IMR-90 (cell line): ENCODE measurements around the gene GRIN2A. TPM values are rescaled to one million over a fixed set of nuclear protein-coding genes. Genes with fewer than 3 reads are reported as not detected.

Experiments
- ATAC-seq: fragments of 200-7000 bp; cut with Tn5 transposase; 2 replicates; pipeline ENCODE4 v1.9.1; 2020; ENCODE audit warnings: low read depth, mild to moderate bottlenecking, moderate library complexity
- BruUV-seq: library from RNA; stranded (reverse); fragments of 400-500 nt; replicated peaks from 2 replicates; lab custom pipeline; 2021; lab: Mats Ljungman, UMichigan
- CTCF ChIA-PET: fragments of 300-600 bp; formaldehyde crosslinking; extraction: SDS; loops from one replicate; lab custom pipeline; 2021; ENCODE audit warnings: antibody characterized with exemption; lab: Yijun Ruan, JAX
- POLR2A ChIA-PET: fragments of 300-600 bp; sonication (Branson Sonifier 250); formaldehyde crosslinking; loops from one replicate; lab custom pipeline; 2022; ENCODE audit warnings: antibody characterized with exemption; ENCODE audit not compliant: unreplicated experiment; lab: Charles Lee
- DNase-seq: peaks from one replicate; pipeline ENCODE4 v3.0.0; 2013
- H2AFZ ChIP-seq: replicated peaks from 2 replicates; pipeline ENCODE3; 2013; ENCODE audit warnings: low read length, mild to moderate bottlenecking; ENCODE audit not compliant: poor library complexity
- H2AK5ac ChIP-seq: 2 replicates; pipeline ENCODE4 v1.6.1; 2013; ENCODE audit warnings: low read depth, low read length, inconsistent platforms
- H2AK9ac ChIP-seq: replicated peaks from 2 replicates; pipeline ENCODE3; 2013; ENCODE audit warnings: mild to moderate bottlenecking, low read depth, low read length, moderate library complexity; ENCODE audit not compliant: poor library complexity
- H2BK120ac ChIP-seq: 2 replicates; pipeline ENCODE4 v1.6.1; 2013; ENCODE audit warnings: low read depth, low read length, inconsistent platforms
- H2BK15ac ChIP-seq: 3 replicates; pipeline ENCODE4 v1.6.1; 2013; ENCODE audit warnings: low read depth, low read length, inconsistent platforms
- H2BK20ac ChIP-seq: 2 replicates; pipeline ENCODE4 v1.6.1; 2013; ENCODE audit warnings: low read depth, mild to moderate bottlenecking, inconsistent platforms, low read length, moderate library complexity
- H2BK5ac ChIP-seq: 2 replicates; pipeline ENCODE4 v1.6.1; 2013; ENCODE audit warnings: mild to moderate bottlenecking, low read depth, low read length, inconsistent platforms; ENCODE audit not compliant: poor library complexity, severe bottlenecking
- H3K14ac ChIP-seq: replicated peaks from 2 replicates; pipeline ENCODE4 v1.6.1; 2013; ENCODE audit warnings: low read depth, low read length, inconsistent platforms
- H3K18ac ChIP-seq: 2 replicates; pipeline ENCODE4 v1.6.1; 2013; ENCODE audit warnings: low read depth, low read length, control low read depth
- H3K23ac ChIP-seq: 2 replicates; pipeline ENCODE4 v1.6.1; 2013; ENCODE audit warnings: low read depth, low read length, inconsistent platforms
- H3K27ac ChIP-seq: 2 replicates; pipeline ENCODE4 v1.5.1; 2013; ENCODE audit warnings: mild to moderate bottlenecking, control low read depth, low read length; ENCODE audit not compliant: insufficient read depth
- H3K27me3 ChIP-seq: 2 replicates; pipeline ENCODE4 v1.6.1; 2013; ENCODE audit warnings: low read length; ENCODE audit not compliant: control insufficient read depth, insufficient read depth
- H3K36me3 ChIP-seq: 2 replicates; pipeline ENCODE4 v1.6.1; 2013; ENCODE audit warnings: low read length, mixed read lengths; ENCODE audit not compliant: control insufficient read depth, insufficient read depth
- H3K4ac ChIP-seq: 2 replicates; pipeline ENCODE4 v1.6.1; 2013; ENCODE audit warnings: low read depth, low read length, inconsistent platforms
- H3K4me1 ChIP-seq: 2 replicates; pipeline ENCODE4 v1.6.1; 2013; ENCODE audit warnings: low read length, mixed read lengths; ENCODE audit not compliant: control insufficient read depth, insufficient read depth
- H3K4me2 ChIP-seq: 2 replicates; pipeline ENCODE4 v1.6.1; 2013; ENCODE audit warnings: low read depth, mild to moderate bottlenecking, control low read depth, low read length, moderate library complexity
- H3K4me3 ChIP-seq: 2 replicates; pipeline ENCODE4 v1.5.1; 2013; ENCODE audit warnings: low read depth, mild to moderate bottlenecking, control low read depth, low read length, moderate library complexity; ENCODE audit not compliant: insufficient read depth
- H3K56ac ChIP-seq: 2 replicates; pipeline ENCODE4 v1.6.1; 2013; ENCODE audit warnings: low read length, inconsistent platforms; ENCODE audit not compliant: insufficient read depth; ENCODE audit errors: extremely low read depth
- H3K79me1 ChIP-seq, 2 experiments: 2 replicates each; pipeline ENCODE4 v1.6.1; 2013; ENCODE audit warnings: low read length in 2 of 2, inconsistent platforms in 1 of 2, low read depth in 1 of 2
- H3K9ac ChIP-seq: 2 replicates; pipeline ENCODE4 v1.6.1; 2013; ENCODE audit warnings: low read depth, low read length, control low read depth
- H3K9me1 ChIP-seq: 2 replicates; pipeline ENCODE4 v1.6.1; 2013; ENCODE audit warnings: low read length, inconsistent platforms; ENCODE audit not compliant: insufficient read depth
- H3K9me3 ChIP-seq: 2 replicates; pipeline ENCODE4 v1.6.1; 2013; ENCODE audit warnings: low read length; ENCODE audit not compliant: control insufficient read depth, insufficient read depth
- H4K20me1 ChIP-seq: 2 replicates; pipeline ENCODE4 v1.6.1; 2013; ENCODE audit warnings: low read length, inconsistent platforms; ENCODE audit not compliant: insufficient read depth
- H4K5ac ChIP-seq: 2 replicates; pipeline ENCODE4 v1.6.1; 2013; ENCODE audit warnings: mild to moderate bottlenecking, low read depth, low read length, control low read depth
- H4K8ac ChIP-seq, 2 experiments: 2 replicates each; pipeline ENCODE4 v1.6.1; 2013; ENCODE audit warnings: low read depth in 2 of 2, low read length in 2 of 2, control low read depth in 1 of 2, inconsistent platforms in 1 of 2
- H4K91ac ChIP-seq: 2 replicates; pipeline ENCODE4 v1.6.1; 2013; ENCODE audit warnings: low read depth, low read length, inconsistent platforms; ENCODE audit not compliant: insufficient read depth
- CEBPB ChIP-seq: IDR thresholded peaks from 2 replicates; pipeline ENCODE4 v1.6.1; 2012; ENCODE audit warnings: low read depth, low read length, improper control_type of control experiment
- CHD1 ChIP-seq: IDR thresholded peaks from 2 replicates; pipeline ENCODE4 v1.6.1; 2012; ENCODE audit warnings: low read depth, low read length, improper control_type of control experiment
- CTCF ChIP-seq: conservative IDR thresholded peaks from 2 replicates; pipeline ENCODE4 v1.5.1; 2012; ENCODE audit warnings: mild to moderate bottlenecking, low read depth, low read length, improper control_type of control experiment
- MAFK ChIP-seq: IDR thresholded peaks from 2 replicates; pipeline ENCODE4 v1.6.1; 2012; ENCODE audit warnings: low read depth, low read length, improper control_type of control experiment
- MXI1 ChIP-seq: IDR thresholded peaks from 2 replicates; pipeline ENCODE4 v1.6.1; 2012; ENCODE audit warnings: low read depth, mild to moderate bottlenecking, low read length, moderate library complexity, borderline replicate concordance
- POLR2A ChIP-seq: IDR thresholded peaks from 2 replicates; pipeline ENCODE4 v1.6.1; 2012; ENCODE audit warnings: mild to moderate bottlenecking, low read depth, low read length
- RCOR1 ChIP-seq: IDR thresholded peaks from 2 replicates; pipeline ENCODE4 v1.6.1; 2012; ENCODE audit warnings: mild to moderate bottlenecking, low read length, improper control_type of control experiment; ENCODE audit not compliant: insufficient replicate concordance
- SMC3 ChIP-seq: fragments of 150-350 bp; IDR thresholded peaks from 2 replicates; pipeline ENCODE4 v1.6.1; 2016; ENCODE audit warnings: low read depth, mild to moderate bottlenecking, antibody characterized with exemption, low read length, moderate library complexity
- WGBS, 2 experiments: methylation state at CpG; one replicate each; pipeline versions ENCODE4 v1.1.5 to v1.1.7; 2013; ENCODE audit warnings: missing lambda C conversion rate in 2 of 2; ENCODE audit not compliant: insufficient read length in 1 of 2; ENCODE audit errors: extremely low coverage in 2 of 2; 5-methylcytosine and 5-hydroxymethylcytosine counted together
- dilution Hi-C: fragments of 300-500 bp; cut with HindIII; formaldehyde crosslinking; loops from one replicate; pipeline ENCODE4 v1.14.3; 2018; ENCODE audit warnings: low sequenced_read_pairs; ENCODE audit not compliant: unreplicated experiment
- in situ Hi-C: fragments of 300-500 bp; cut with MboI; formaldehyde crosslinking; loops from 3 replicates; pipeline ENCODE4 v1.14.3; 2019; ENCODE audit warnings: low sequenced_read_pairs, inconsistent platforms, mixed read lengths
- intact Hi-C: fragments of 100-400 bp; cut with micrococcal nuclease; formaldehyde crosslinking; loops from 2 replicates; pipeline ENCODE4 v1.10.0; 2022
- polyA plus RNA-seq, 3 experiments: library from polyadenylated mRNA; depleted of rRNA; stranded (reverse); fragments of >200 nt; gene quantifications; 2 replicates each; pipeline ENCODE4 v1.2.3, GENCODE V29; 2012; ENCODE audit warnings: low replicate concordance in 1 of 3
- total RNA-seq: library from RNA; depleted of rRNA; stranded (reverse); fragments of >200 nt; gene quantifications from 2 replicates; pipeline ENCODE4 v1.2.3, GENCODE V29; 2012
- TF ChIP-seq, protein P1 (sequence below): fragments of 150-350 bp; IDR thresholded peaks from 2 replicates; pipeline ENCODE4 v1.6.1; 2017; ENCODE audit warnings: mild to moderate bottlenecking, antibody characterized with exemption, low read length, low read depth
- TF ChIP-seq, protein P2 (sequence below): fragments of 150-350 bp; IDR thresholded peaks from 2 replicates; pipeline ENCODE4 v1.6.1; 2016; ENCODE audit warnings: low read depth, mild to moderate bottlenecking, low read length, moderate library complexity, borderline replicate concordance

Gene GRIN2A
- total and polyA plus RNA-seq, 2 of the 4 experiments (the other 2 are of a cell fraction) = under 0.01 TPM; not detected in 1

GRCh38 chr16:9847146-9847545, 335.1 kb downstream of the GRIN2A start:
- POLR2A ChIA-PET = no interaction called here
- Histone ChIP-seq H2BK15ac (no peak overlapping the region), H2AFZ (no peak overlapping the region), H3K4me2 (no peak overlapping the region), H3K27ac (no peak overlapping the region), H3K27me3 (no peaks in the 10 kb centered on the region), H4K5ac (no peak overlapping the region), H3K36me3 (no peaks in the 10 kb centered on the region), H2BK5ac (no peak overlapping the region), H4K91ac (no peak overlapping the region), H4K20me1 (no peaks in the 10 kb centered on the region), H3K9me3 (peaks cover 13% of the 10 kb centered on the region), H3K4me3 (no peak overlapping the region), H3K4me1 (no peaks in the 10 kb centered on the region), H2AK5ac (no peak overlapping the region), H2BK20ac (no peak overlapping the region), H3K23ac (no peak overlapping the region), H3K79me1 (no peaks in the 10 kb centered on the region), H3K56ac (no peak overlapping the region), H2AK9ac (no peak overlapping the region), H2BK120ac (no peak overlapping the region), H3K9ac (no peak overlapping the region), H3K4ac (no peak overlapping the region), H3K14ac (no peak overlapping the region), H4K8ac (no peak overlapping the region), H3K9me1 (no peaks in the 10 kb centered on the region), H3K18ac (no peak overlapping the region)
- no TSS peak for BruUV-seq
- ATAC-seq (no peak), DNase-seq (no peak)
- in situ Hi-C loops (no loop called here), intact Hi-C loops (no loop called here), dilution Hi-C loops (no loop called here)
- TF ChIP-seq, protein P1, sequence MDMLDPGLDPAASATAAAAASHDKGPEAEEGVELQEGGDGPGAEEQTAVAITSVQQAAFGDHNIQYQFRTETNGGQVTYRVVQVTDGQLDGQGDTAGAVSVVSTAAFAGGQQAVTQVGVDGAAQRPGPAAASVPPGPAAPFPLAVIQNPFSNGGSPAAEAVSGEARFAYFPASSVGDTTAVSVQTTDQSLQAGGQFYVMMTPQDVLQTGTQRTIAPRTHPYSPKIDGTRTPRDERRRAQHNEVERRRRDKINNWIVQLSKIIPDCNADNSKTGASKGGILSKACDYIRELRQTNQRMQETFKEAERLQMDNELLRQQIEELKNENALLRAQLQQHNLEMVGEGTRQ = no peak
- TF ChIP-seq CHD1 (no peak), CEBPB (no peak), RCOR1 (no peak), MAFK (no peak), SMC3 (no peak), POLR2A (no peak), CTCF (no peak), MXI1 (no peak)
- TF ChIP-seq, protein P2, sequence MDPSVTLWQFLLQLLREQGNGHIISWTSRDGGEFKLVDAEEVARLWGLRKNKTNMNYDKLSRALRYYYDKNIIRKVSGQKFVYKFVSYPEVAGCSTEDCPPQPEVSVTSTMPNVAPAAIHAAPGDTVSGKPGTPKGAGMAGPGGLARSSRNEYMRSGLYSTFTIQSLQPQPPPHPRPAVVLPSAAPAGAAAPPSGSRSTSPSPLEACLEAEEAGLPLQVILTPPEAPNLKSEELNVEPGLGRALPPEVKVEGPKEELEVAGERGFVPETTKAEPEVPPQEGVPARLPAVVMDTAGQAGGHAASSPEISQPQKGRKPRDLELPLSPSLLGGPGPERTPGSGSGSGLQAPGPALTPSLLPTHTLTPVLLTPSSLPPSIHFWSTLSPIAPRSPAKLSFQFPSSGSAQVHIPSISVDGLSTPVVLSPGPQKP = no peak
- CTCF ChIA-PET = no interaction called here
- no CpG with 5 or more reads among the region's 2 CpGs for WGBS, 2 experiments
